Esophagus muscularis mucosa (tissue), 4 donors: ENCODE measurements around the gene PAX4. TPM values are rescaled to one million over a fixed set of nuclear protein-coding genes. Genes with fewer than 3 reads are reported as not detected.

ENCODE experiments used
- DNase-seq: peaks from one replicate; pipeline ENCODE4 v3.0.0-alpha.2; 2017; ENCODE audit errors: extremely low spot score
- H3K27ac ChIP-seq, 4 donors: fragments of 200-600 bp; sonication (generic); replicated peaks in 1 of 4; 1 replicate in 3 of 4; 2 replicates in 1 of 4; pipeline ENCODE4 v1.5.1; 2016 to 2019; ENCODE audit warnings: mild to moderate bottlenecking in 1 of 4
- H3K27me3 ChIP-seq, 4 donors: fragments of 200-600 bp; sonication (generic); one replicate each; pipeline versions ENCODE4 v1.5.1 to v1.6.0; 2016 to 2019
- H3K36me3 ChIP-seq, 4 donors: fragments of 200-600 bp; sonication (generic); one replicate each; pipeline ENCODE4 v1.5.1; 2016 to 2019
- H3K4me1 ChIP-seq, 4 donors: fragments of 200-600 bp; sonication (generic); one replicate each; pipeline ENCODE4 v1.5.1; 2016 to 2019
- H3K4me3 ChIP-seq, 4 donors: fragments of 200-600 bp; sonication (generic); 1 replicate in 2 of 4; 2 replicates in 2 of 4; pipeline ENCODE4 v1.5.1; 2016 to 2019; ENCODE audit warnings: mild to moderate bottlenecking in 4 of 4, moderate library complexity in 1 of 4
- H3K9me3 ChIP-seq, 4 donors: fragments of 200-600 bp; sonication (generic); 1 replicate in 3 of 4; 2 replicates in 1 of 4; pipeline ENCODE4 v1.5.1; 2016 to 2019
- CTCF ChIP-seq, 3 experiments: fragments of 200-600 bp in 2 of 3; fragments of 450-650 bp in 1 of 3; sonication (generic) in 2 of 3; IDR thresholded peaks; one replicate each; pipeline ENCODE4 v1.5.1; 2017 to 2019; ENCODE audit warnings: antibody characterized with exemption in 3 of 3, mild to moderate bottlenecking in 2 of 3, moderate library complexity in 1 of 3
- EP300 ChIP-seq: sonication (generic); formaldehyde crosslinking; IDR thresholded peaks from one replicate; pipeline ENCODE4 v1.6.1; 2017; ENCODE audit warnings: antibody characterized with exemption
- POLR2A ChIP-seq: fragments of 450-650 bp; IDR thresholded peaks from one replicate; pipeline ENCODE4 v1.6.1; 2017; ENCODE audit warnings: antibody characterized with exemption, moderate library complexity, mild to moderate bottlenecking, low read depth
- POLR2AphosphoS5 ChIP-seq, 2 donors: sonication (generic); formaldehyde crosslinking; IDR thresholded peaks; one replicate each; pipeline ENCODE4 v1.6.1; 2017; ENCODE audit warnings: antibody characterized with exemption in 2 of 2
- WGBS: methylation state at CpG from one replicate; pipeline ENCODE4 v1.1.5; 2018; 5-methylcytosine and 5-hydroxymethylcytosine counted together
- intact Hi-C: fragments of 100-400 bp; cut with DNase I; formaldehyde crosslinking; loops from one replicate; pipeline ENCODE4 v1.15.1; 2023
- total RNA-seq, 4 donors: library from RNA; depleted of rRNA; stranded (reverse); fragments of >200 nt; gene quantifications; one replicate each; pipeline versions ENCODE4 v1.1.0 to v1.2.1, GENCODE V29; 2016

Gene PAX4
- total RNA-seq, 4 donors from 2014 or later: not detected

GRCh38 chr7:127609297-127609696 is 8.6 kb downstream of the PAX4 start:
- Histone ChIP-seq H3K4me1 (no peaks in the 10 kb centered on the region), H3K27me3 (peaks cover 0 to 19% (median 0%) of the 10 kb centered on the region in 4 donors), H3K4me3 (no peak overlapping the region), H3K27ac (no peak overlapping the region), H3K36me3 (no peaks in the 10 kb centered on the region), H3K9me3 (peaks cover 0 to 8% (median 0%) of the 10 kb centered on the region in 4 donors)
- DNase-seq: no peak
- WGBS: 100% methylated on average over 1 of the region's 6 CpGs
- intact Hi-C loops: no loop called here
- TF ChIP-seq CTCF (IDR thresholded peaks at IDR 0.05): no peak
- no peak for TF ChIP-seq EP300
- no peak for TF ChIP-seq POLR2AphosphoS5 (IDR thresholded peaks at IDR 0.05)
- TF ChIP-seq POLR2A: no peak

- TF ChIP-seq CTCF (IDR thresholded peaks at IDR 0.05) (no peak), POLR2A (no peak)
- peaks cover 0 to 13% (median 0%) of the 10 kb centered on the region in 4 donors for H3K27me3 ChIP-seq
- DNase-seq: no peak
- H3K4me1 ChIP-seq: no peaks in the 10 kb centered on the region
- intact Hi-C loops: no loop called here
- 93% methylated on average over 5 of the region's 6 CpGs for WGBS
- H3K36me3 ChIP-seq: no peaks in the 10 kb centered on the region
- peaks cover 0 to 8% (median 0%) of the 10 kb centered on the region in 4 donors for H3K9me3 ChIP-seq
- H3K4me3 ChIP-seq: no peak overlapping the region
- no peak overlapping the region for H3K27ac ChIP-seq
Observed at GRCh38 chr7:127608446-127608845, 9.5 kb downstream of the PAX4 start.

- H3K27ac ChIP-seq: no peak overlapping the region
- no peak overlapping the region for H3K4me3 ChIP-seq
- intact Hi-C loops: no loop called here
- no peaks in the 10 kb centered on the region for H3K36me3 ChIP-seq
- DNase-seq: no peak
- H3K9me3 ChIP-seq: no peaks in the 10 kb centered on the region
- no peaks in the 10 kb centered on the region for H3K27me3 ChIP-seq
- no peaks in the 10 kb centered on the region for H3K4me1 ChIP-seq
- no peak for TF ChIP-seq POLR2A
- TF ChIP-seq POLR2AphosphoS5 (IDR thresholded peaks at IDR 0.05): no peak
- no peak for TF ChIP-seq CTCF (IDR thresholded peaks at IDR 0.05)
- 86% methylated on average over 3 of the region's 3 CpGs for WGBS
Observed at GRCh38 chr7:127600885-127601284, 17.1 kb downstream of the PAX4 start.

- no peak overlapping the region for H3K4me3 ChIP-seq
- H3K9me3 ChIP-seq: no peaks in the 10 kb centered on the region
- no peaks in the 10 kb centered on the region for H3K27me3 ChIP-seq
- H3K27ac ChIP-seq: no peak overlapping the region
- no peak for DNase-seq
- intact Hi-C loops: no loop called here
- peaks cover 0 to 3% (median 1%) of the 10 kb centered on the region in 4 donors for H3K36me3 ChIP-seq
- no peaks in the 10 kb centered on the region for H3K4me1 ChIP-seq
- TF ChIP-seq POLR2A (no peak), POLR2AphosphoS5 (IDR thresholded peaks at IDR 0.05) (no peak), EP300 (no peak), CTCF (IDR thresholded peaks at IDR 0.05) (no peak)
- WGBS: 60% methylated on average over 6 of the region's 6 CpGs
Observed at GRCh38 chr7:127598318-127598717, 19.6 kb downstream of the PAX4 start.

- Histone ChIP-seq H3K4me1 (no peaks in the 10 kb centered on the region), H3K4me3 (no peak overlapping the region), H3K27ac (no peak overlapping the region), H3K9me3 (no peaks in the 10 kb centered on the region), H3K36me3 (peaks cover 13 to 28% (median 21%) of the 10 kb centered on the region in 4 donors), H3K27me3 (no peaks in the 10 kb centered on the region)
- TF ChIP-seq POLR2AphosphoS5 (IDR thresholded peaks at IDR 0.05) (no peak), CTCF (IDR thresholded peaks at IDR 0.05) (no peak), EP300 (no peak), POLR2A (no peak)
- no peak for DNase-seq
- intact Hi-C loops: no loop called here
- WGBS: 98% methylated on average over 5 of the region's 5 CpGs
Observed at GRCh38 chr7:127595737-127596136, 22.2 kb downstream of the PAX4 start.
